Endothelial cell of umbilical vein (primary cell): Measurements from ENCODE around the gene TRMT2A. TPM values are rescaled to one million over a fixed set of nuclear protein-coding genes. Genes with fewer than 3 reads are reported as not detected.

Experiments used
- BruUV-seq: library from RNA; stranded (reverse); fragments of 400-500 nt; replicated peaks from 2 replicates; lab custom pipeline; 2021; lab: Mats Ljungman, UMichigan
- CTCF ChIA-PET: fragments of 300-600, 350-600 bp; sonication (Branson Sonifier 250); formaldehyde crosslinking; loops from one replicate; lab custom pipeline; 2021; ENCODE audit warnings: antibody characterized with exemption, inconsistent platforms; lab: Charles Lee
- POLR2A ChIA-PET: fragments of 300-600, 350-600 bp; sonication (Branson Sonifier 250); formaldehyde crosslinking; loops from one replicate; lab custom pipeline; 2021; ENCODE audit warnings: antibody characterized with exemption, inconsistent platforms; lab: Charles Lee
- DNase-seq: peaks from one replicate; pipeline ENCODE4 v3.0.0-alpha.2; 2011; ENCODE audit warnings: low read depth, low spot score
- FAIRE-seq: peaks from 2 replicates; lab custom pipeline; 2011; peaks lifted over from hg19 to GRCh38; lab: Jason Lieb, UNC
- H2AFZ ChIP-seq: 2 replicates; pipeline ENCODE4 v1.6.0; 2012; ENCODE audit warnings: low read depth, low read length, control low read depth, inconsistent platforms
- H3K27ac ChIP-seq: 2 replicates; pipeline ENCODE4 v1.5.1; 2011; ENCODE audit warnings: low read depth, mild to moderate bottlenecking, control low read depth, low read length, moderate library complexity; ENCODE audit not compliant: insufficient read depth
- H3K27me3 ChIP-seq, 2 experiments: 2 replicates each; pipeline versions ENCODE4 v1.6.0 to v1.6.1; 2011; ENCODE audit warnings: low read length in 2 of 2, mixed read lengths in 1 of 2; ENCODE audit not compliant: control insufficient read depth in 2 of 2, insufficient read depth in 2 of 2
- H3K36me3 ChIP-seq, 2 experiments: 2 replicates in 1 of 2; 3 replicates in 1 of 2; pipeline ENCODE4 v1.5.1; 2011; ENCODE audit warnings: low read length in 2 of 2, mild to moderate bottlenecking in 1 of 2, moderate library complexity in 1 of 2; ENCODE audit not compliant: control insufficient read depth in 2 of 2, insufficient read depth in 2 of 2; ENCODE audit errors: extremely low read depth in 1 of 2
- H3K4me1 ChIP-seq: 3 replicates; pipeline ENCODE4 v1.5.1; 2011; ENCODE audit warnings: mild to moderate bottlenecking, low read length; ENCODE audit not compliant: control insufficient read depth, insufficient read depth; ENCODE audit errors: extremely low read depth
- H3K4me2 ChIP-seq: 2 replicates; pipeline ENCODE4 v1.6.1; 2011; ENCODE audit warnings: low read length, control low read depth, mixed read lengths; ENCODE audit not compliant: insufficient read depth
- H3K4me3 ChIP-seq, 3 experiments: fragments of 200-600 bp in 1 of 3; sonication (generic), shearing (Covaris generic) in 1 of 3; replicated peaks in 1 of 3; 2 replicates each; pipeline ENCODE4 v1.5.1; 2011 to 2016; ENCODE audit warnings: control low read depth in 3 of 3, low read length in 3 of 3, mild to moderate bottlenecking in 2 of 3, inconsistent platforms in 1 of 3, low read depth in 1 of 3, moderate library complexity in 1 of 3; ENCODE audit not compliant: insufficient read depth in 1 of 3
- H3K79me2 ChIP-seq: 2 replicates; pipeline ENCODE4 v1.6.0; 2012; ENCODE audit warnings: low read length, inconsistent platforms; ENCODE audit not compliant: control insufficient read depth, insufficient read depth
- H3K9ac ChIP-seq: replicated peaks from 2 replicates; pipeline ENCODE3; 2011; ENCODE audit warnings: low read length, control low read depth; ENCODE audit not compliant: insufficient read depth; ENCODE audit errors: extremely low read depth
- H3K9me1 ChIP-seq: replicated peaks from 3 replicates; pipeline ENCODE4 v1.6.0; 2011; ENCODE audit warnings: mild to moderate bottlenecking, low read length; ENCODE audit not compliant: control insufficient read depth, insufficient read depth; ENCODE audit errors: extremely low read depth
- H3K9me3 ChIP-seq: replicated peaks from 2 replicates; pipeline ENCODE4 v1.5.1; 2012; ENCODE audit warnings: low read length, inconsistent platforms; ENCODE audit not compliant: control insufficient read depth, insufficient read depth
- H4K20me1 ChIP-seq: replicated peaks from 2 replicates; pipeline ENCODE3; 2011; ENCODE audit warnings: mild to moderate bottlenecking, low read length; ENCODE audit not compliant: control insufficient read depth, insufficient read depth; ENCODE audit errors: extremely low read depth
- CTCF ChIP-seq, 2 donors: IDR thresholded peaks; 1 replicate in 1 of 2; 2 replicates in 1 of 2; pipeline ENCODE4 v1.5.1; 2011; ENCODE audit warnings: low read length in 2 of 2, mild to moderate bottlenecking in 2 of 2, moderate library complexity in 2 of 2, control low read depth in 1 of 2, inconsistent platforms in 1 of 2, low read depth in 1 of 2; ENCODE audit not compliant: insufficient read depth in 1 of 2; ENCODE audit errors: extremely low read depth in 1 of 2
- EZH2 ChIP-seq: IDR thresholded peaks from 2 replicates; pipeline ENCODE4 v1.6.1; 2012; ENCODE audit warnings: borderline replicate concordance, low read depth, mild to moderate bottlenecking, moderate library complexity, low read length, inconsistent platforms; ENCODE audit not compliant: severe bottlenecking
- FOS ChIP-seq: IDR thresholded peaks from 2 replicates; pipeline ENCODE4 v1.6.1; 2011; ENCODE audit warnings: mild to moderate bottlenecking, low read length, moderate library complexity, borderline replicate concordance; ENCODE audit not compliant: insufficient read depth
- GATA2 ChIP-seq: IDR thresholded peaks from 2 replicates; pipeline ENCODE4 v1.7.0; 2011; ENCODE audit warnings: low read depth, mild to moderate bottlenecking, moderate library complexity, mixed read lengths, low read length; ENCODE audit not compliant: insufficient read length, insufficient read depth
- JUN ChIP-seq: IDR thresholded peaks from 2 replicates; pipeline ENCODE4 v1.6.1; 2011; ENCODE audit warnings: borderline replicate concordance, low read depth; ENCODE audit not compliant: insufficient read length, insufficient read depth
- MAX ChIP-seq: IDR thresholded peaks from 2 replicates; pipeline ENCODE4 v1.6.1; 2011; ENCODE audit not compliant: insufficient read depth, insufficient read length
- MYC ChIP-seq: IDR thresholded peaks from one replicate; pipeline ENCODE4 v1.6.1; 2011; ENCODE audit warnings: mild to moderate bottlenecking, low read depth, low read length
- POLR2A ChIP-seq: IDR thresholded peaks from 2 replicates; pipeline ENCODE4 v1.6.1; 2012; ENCODE audit warnings: low read depth, mild to moderate bottlenecking, control low read depth, low read length
- POLR2AphosphoS5 ChIP-seq: IDR thresholded peaks from 2 replicates; pipeline ENCODE4 v1.6.1; 2012; ENCODE audit warnings: low read depth, mild to moderate bottlenecking, control low read depth, low read length, moderate library complexity; ENCODE audit not compliant: insufficient read depth
- dilution Hi-C: fragments of 300-500 bp; cut with MboI; formaldehyde crosslinking; loops from one replicate; pipeline ENCODE4 v1.15.0; 2019; ENCODE audit warnings: low sequenced_read_pairs; ENCODE audit not compliant: extremely low pct_ligation_motif_present
- intact Hi-C: fragments of 100-400 bp; cut with micrococcal nuclease; formaldehyde crosslinking; loops from one replicate; pipeline ENCODE4 v1.10.0; 2022
- polyA plus RNA-seq, 4 experiments: library from polyadenylated mRNA; depleted of rRNA in 3 of 4; stranded (reverse) in 3 of 4; unstranded in 1 of 4; fragments of >200 nt; gene quantifications; 2 replicates each; pipeline versions ENCODE4 v1.2.1 to v1.2.3, GENCODE V29; 2011 to 2012; ENCODE audit warnings: missing spikeins in 1 of 4
- total RNA-seq: library from RNA; stranded (reverse); gene quantifications from 2 replicates; pipeline ENCODE4 v1.2.3, GENCODE V29; 2021

The TRMT2A gene
- total and polyA plus RNA-seq, 2 donors (not counting 3 experiments of a cell fraction or from before 2014, with no cell fraction given) = 51.2 to 61.9 TPM

- H3K36me3 ChIP-seq = peaks cover 15 to 29% of the 10 kb centered on the region in 2 experiments
- no peaks in the 10 kb centered on the region for H3K27me3 ChIP-seq
- intact Hi-C loops = no loop called here
- H2AFZ ChIP-seq = no peak overlapping the region
- no peak for FAIRE-seq
- H3K4me1 ChIP-seq = peaks cover 19% of the 10 kb centered on the region
- dilution Hi-C loops = no loop called here
- ChIA-PET POLR2A (no interaction called here), CTCF (no interaction called here)
- H4K20me1 ChIP-seq = peaks cover 2% of the 10 kb centered on the region
- no TSS peak for BruUV-seq
- H3K9me3 ChIP-seq = no peaks in the 10 kb centered on the region
- H3K4me3 ChIP-seq = no peak overlapping the region
- DNase-seq = no peak
- H3K4me2 ChIP-seq = no peak overlapping the region
- H3K27ac ChIP-seq = no peak overlapping the region
- no peaks in the 10 kb centered on the region for H3K9me1 ChIP-seq
- no peak overlapping the region for H3K9ac ChIP-seq
- peaks cover 79% of the 10 kb centered on the region for H3K79me2 ChIP-seq
- TF ChIP-seq JUN = no peak
- no peak for TF ChIP-seq GATA2
- no peak for TF ChIP-seq FOS
- no peak for TF ChIP-seq MAX
- TF ChIP-seq CTCF (IDR thresholded peaks at IDR 0.05; ENCODE audit: extremely low read depth in 1 of 2, insufficient read depth in 1 of 2, low read depth in 1 of 2, low read length in 2 of 2) = no peak
- no peak for TF ChIP-seq EZH2
- TF ChIP-seq POLR2A = no peak
- no peak for TF ChIP-seq MYC
- no peak for TF ChIP-seq POLR2AphosphoS5
Observed at GRCh38 chr22:20083891-20084546, 33.0 kb downstream of the TRMT2A start.
